GM19468 (cell line): ENCODE measurements around the gene LIN7B.
"Not testable (repeated sequence)": the region's sequence is repeated elsewhere in the genome, so short reads cannot be mapped to it uniquely, and the experiment has no call there.

Experiments used
- ATAC-seq: cut with Tn5 transposase; IDR thresholded peaks from one replicate; pipeline ENCODE4 v1.9.1; 2021; ENCODE audit warnings: mild to moderate bottlenecking, moderate library complexity, moderate number of reproducible peaks; ENCODE audit not compliant: unreplicated experiment; ENCODE audit errors: extremely low read depth

Gene LIN7B

DNA sequence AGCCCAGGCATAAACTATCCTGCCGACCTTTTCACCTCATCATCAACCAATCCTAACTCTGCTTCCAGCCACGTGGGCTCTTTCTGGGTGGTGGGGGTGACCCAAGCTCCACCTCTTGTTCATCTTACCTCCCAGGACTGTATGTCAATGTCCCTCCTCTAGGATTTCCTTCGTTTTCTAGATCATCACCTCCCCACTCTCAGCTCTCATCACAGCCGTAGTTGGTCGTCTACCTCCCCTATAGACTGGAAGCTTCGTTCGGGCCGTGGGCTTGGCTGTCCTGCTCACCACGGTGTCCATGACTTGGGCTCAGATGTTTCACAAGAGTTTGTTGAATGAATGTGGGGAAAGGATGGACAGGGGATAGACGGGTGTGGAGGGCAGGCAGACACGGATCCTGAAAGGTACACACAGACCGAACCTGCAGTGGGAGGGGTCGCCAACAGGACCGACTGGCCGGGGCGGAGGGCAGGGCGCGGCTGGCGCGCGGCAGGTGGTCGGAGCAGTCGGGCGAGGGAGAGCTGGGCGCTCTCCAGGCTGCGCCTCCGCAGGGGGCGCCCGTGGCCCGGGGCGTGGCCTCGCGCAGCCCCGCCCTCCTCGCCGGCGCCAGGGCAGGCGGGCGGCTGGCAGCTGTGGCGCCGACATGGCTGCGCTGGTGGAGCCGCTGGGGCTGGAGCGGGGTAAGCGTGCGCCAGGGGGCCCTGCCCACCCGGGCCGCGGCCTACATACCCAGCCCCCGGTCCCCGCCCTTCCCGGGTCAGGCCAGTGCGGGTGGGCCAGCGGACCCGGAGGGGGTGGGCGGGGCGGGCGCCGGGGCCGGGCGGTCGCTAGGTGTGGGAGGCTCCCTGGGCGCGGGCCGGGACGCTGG is at the start of gene LIN7B:
Gene LIN7B (plus strand): TSS at position 609 of the 868 bp plus-strand sequence. CDS start 35 bp downstream, at position 644.
- no peak for ATAC-seq

DNA sequence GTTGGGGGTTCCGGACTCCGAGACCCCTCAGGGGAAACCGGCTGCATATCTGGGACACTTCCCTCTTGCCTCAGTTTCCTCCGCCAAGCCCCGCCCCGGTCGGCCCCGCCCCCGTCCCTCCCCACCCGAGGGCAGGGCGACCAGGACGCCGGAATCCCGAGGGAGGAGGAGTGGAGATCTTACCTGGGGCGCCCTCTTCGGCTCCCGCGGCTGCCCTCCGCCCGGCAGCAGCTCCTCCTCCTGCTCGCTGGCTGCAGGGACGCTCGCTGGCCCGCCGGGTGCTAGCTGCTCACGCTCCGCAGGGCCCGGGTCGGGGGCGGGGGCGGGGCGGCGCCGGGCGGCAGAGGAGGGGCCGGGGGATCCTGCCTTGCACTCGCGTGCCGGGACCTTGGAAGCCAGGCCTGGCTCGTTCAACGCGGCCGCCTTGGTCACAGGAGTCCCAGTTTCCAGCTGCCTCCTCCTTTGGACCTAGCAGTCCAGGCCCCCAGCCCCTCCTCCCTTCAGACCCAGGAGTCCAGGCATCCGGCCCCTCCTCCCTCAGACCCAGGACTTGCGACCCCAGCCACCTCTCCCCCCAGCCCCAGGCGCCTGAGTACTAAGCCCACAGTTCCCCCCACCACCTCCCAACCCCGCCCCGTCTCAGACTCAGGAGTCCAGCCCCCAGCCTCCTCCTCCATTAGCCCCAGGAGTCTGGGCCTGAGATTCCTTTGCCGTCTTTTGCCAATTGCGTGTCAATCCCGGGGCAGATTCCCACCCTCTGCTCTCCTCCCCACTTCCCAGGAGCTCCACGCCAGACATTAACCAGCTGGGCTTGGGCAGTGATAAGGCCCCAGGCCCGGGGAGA is 49.2 kb upstream of the LIN7B start, which contains the start of gene NTF4:
Gene NTF4 (minus strand): TSS at position 51 of the 844 bp plus-strand sequence. CDS start 2,821 bp downstream, outside the sequence.
- ATAC-seq = no peak

DNA sequence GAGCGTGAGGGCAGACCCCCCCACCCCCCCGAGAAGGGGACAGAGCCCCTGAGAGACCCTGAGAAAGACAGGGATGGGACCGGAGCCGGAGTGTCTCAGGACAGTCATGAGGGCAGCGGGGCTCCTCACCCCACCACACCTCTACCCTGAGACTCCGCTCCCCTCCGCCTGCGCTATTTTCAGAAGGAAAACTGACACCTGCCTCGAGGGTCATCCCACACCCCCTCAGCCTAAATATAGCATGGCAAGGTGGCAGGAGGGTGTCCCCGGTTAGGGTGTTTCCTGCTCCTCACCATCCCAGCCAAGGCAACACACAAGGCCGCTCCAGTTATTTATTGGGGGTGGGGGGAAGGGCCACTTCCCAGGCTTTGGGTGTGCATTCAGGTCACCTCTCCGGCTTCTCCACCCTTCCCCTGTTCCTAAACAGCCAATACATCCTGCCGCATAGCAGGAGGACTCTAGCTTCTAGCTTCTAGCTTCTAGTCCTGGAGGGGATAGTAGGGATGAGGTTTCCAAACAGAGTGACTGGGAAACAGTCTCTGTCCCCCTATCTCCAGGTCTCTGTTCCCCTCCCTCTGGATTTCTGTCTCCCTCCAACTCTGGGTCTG is 48.2 kb upstream of the LIN7B start:
- ATAC-seq = no peak

- no peak for ATAC-seq
Observed at GRCh38 chr19:49067554-49067953, 46.6 kb upstream of the LIN7B start.

GRCh38 chr19:49069026-49069425 is 45.1 kb upstream of the LIN7B start:
- no peak for ATAC-seq

GRCh38 chr19:49070416-49070815 is 43.8 kb upstream of the LIN7B start:
- no peak for ATAC-seq

DNA sequence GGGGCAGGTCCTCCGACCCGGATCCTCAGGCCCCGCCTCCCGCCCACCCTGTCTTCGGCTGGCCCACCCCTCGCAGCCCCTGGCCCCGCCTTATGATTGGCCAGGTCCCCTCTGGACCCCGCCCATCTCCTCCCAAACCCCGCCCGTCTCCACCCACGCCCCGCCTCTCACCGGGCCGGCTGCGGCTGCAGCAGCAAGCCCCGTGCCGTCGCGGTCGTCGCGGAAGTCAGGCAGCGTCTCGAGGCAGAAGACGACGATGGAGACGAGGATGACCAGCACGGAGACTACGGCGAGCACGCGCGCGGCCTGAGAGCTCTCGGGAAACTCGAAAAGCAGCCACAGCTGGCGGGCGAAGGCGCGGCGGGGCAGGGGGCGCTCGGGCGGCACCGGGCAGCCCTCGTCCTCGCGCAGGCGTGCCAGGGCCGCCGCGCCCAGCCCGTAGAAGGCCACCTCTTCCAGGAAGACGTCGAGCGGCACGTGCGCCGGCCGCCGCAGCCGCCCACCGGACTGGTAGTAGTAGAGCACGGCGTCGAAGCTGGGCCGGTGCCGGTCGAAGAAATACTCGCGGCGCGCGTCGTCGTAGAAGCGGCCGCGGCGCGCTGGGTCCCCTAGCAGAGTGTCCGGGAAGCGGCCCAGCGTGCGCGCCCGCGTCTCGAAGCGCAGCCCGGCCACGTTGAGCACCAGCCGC is 42.2 kb upstream of the LIN7B start:
- ATAC-seq = no peak

GRCh38 chr19:49073514-49074378 is 40.4 kb upstream of the LIN7B start:
- ATAC-seq = no peak

- not testable (repeated sequence) for ATAC-seq
Observed at GRCh38 chr19:49074869-49075268, 39.3 kb upstream of the LIN7B start.

- no peak for ATAC-seq
Observed at GRCh38 chr19:49080392-49080791, 33.8 kb upstream of the LIN7B start.

DNA sequence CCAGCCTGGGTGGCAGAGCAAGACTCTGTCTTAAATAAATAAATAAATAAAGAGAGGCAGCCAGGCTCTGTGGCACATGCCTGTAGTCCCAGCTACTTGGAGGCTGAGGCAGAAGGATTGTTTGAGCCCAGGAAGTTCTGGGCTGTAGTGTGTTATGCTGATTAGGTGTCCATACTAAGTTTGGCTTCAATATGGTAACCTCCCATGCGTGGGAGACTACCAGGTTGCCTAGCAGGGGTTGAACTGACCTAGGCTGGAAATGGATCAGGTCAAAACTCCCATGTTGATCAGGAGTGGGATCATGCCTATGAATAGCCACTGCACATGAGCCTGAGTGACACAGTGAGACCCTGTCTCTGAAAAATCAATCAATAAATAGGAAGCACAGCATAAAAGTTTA is 32.9 kb upstream of the LIN7B start:
- ATAC-seq = no peak

- no peak for ATAC-seq
Observed at GRCh38 chr19:49084206-49085019, 29.8 kb upstream of the LIN7B start.

DNA sequence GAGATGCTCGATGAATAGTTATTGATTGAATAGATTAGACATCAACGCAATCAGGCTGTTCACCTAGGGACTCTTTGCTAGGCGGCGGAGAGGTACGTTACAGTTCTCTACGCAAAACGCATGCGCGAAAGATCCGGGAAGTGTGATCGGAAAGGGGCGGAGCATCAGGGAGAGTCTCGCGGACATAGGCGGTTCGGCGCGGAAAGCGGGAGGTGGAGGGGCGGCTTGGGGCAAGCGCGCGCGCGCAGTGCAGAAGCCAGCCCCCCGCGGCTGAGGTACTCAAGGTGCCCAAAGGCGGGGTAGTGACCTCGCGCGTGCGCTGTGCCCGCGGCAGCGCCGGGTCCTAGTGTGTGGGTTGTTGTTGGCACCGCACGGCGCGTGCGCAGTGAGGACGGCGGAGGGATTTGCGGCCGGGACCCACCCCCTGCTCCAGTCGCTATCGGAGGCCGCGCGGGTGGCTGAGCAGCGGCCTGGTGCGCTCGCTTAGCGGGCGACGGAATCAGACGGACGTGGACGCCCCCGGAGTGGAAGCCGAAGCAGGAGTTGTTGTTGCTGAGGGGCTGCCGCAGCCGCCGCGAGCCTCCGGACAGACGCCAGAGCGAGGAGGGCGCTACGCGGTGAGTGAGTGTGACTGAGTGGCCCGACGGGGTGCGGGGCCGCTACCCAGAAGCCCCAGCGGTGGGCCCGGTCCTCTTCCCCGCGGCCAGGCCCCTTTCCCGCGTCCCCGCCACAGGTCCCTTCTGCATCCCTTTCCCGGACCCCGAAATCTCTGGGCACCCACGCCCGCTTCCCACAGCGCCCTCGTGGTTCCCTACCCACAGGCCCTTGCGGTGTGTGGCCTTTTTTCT is 28.9 kb upstream of the LIN7B start, which contains the start of gene SNRNP70:
Gene SNRNP70 (plus strand): TSS at position 432 of the 848 bp plus-strand sequence. CDS start 964 bp downstream, outside the sequence.
- peak; percentile 68 for ATAC-seq

DNA sequence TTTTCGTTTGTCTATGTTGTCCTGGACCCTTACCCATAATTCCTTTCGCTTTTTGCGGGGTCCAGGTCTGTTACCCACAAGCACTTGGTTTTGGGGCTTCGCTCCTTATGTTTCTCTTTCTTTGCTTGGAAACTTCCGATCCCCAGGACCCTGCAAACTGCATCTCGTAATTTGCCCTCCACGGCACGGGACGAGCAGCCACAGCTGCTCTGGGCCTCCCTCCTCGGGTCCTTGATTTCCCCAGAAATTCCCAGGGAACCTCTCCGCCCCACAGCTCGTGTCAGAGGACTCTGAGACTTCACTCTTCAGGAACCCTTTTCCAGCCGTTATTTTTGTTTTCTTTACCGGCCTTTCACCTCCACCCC is 28.3 kb upstream of the LIN7B start:
- ATAC-seq = no peak

DNA sequence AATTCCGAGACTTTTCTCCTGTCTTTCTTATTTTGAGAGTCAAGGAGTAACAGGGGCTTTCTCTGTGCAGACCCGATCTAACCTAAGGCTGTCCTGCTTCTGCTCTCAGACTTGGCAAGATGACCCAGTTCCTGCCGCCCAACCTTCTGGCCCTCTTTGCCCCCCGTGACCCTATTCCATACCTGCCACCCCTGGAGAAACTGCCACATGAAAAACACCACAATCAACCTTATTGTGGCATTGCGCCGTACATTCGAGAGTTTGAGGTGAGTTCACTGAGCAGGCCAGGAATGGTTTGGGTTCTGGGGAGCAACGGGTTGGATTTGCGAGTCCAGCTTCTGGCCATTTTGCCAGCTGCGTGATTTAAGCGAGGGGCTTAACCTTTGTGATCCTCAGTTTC is 27.9 kb upstream of the LIN7B start:
- no peak for ATAC-seq

- ATAC-seq = no peak
Observed at GRCh38 chr19:49091391-49092038, 22.7 kb upstream of the LIN7B start.

DNA sequence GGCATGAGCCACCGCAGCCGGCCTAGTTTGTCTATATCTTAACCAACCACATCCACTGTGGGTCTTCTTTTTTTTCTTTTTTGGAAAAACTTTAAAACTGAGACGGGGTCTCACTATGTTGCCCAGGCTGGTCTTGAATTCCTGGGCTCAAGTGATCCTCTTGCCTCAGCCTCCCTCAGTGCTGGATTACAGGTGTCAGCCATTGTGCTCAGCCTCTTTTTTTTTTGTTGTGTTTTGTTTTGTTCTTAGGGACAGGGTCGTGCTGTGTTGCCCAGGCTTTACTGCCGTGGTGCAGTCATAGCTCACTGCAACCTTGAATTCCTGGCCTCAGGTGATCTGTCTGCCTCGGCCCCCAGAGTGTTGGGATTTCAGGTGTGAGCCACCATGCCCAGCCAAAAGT is 21.5 kb upstream of the LIN7B start:
- no peak for ATAC-seq
